ENCODE results near the gene BATF.
A peak's percentile ranks its signal among the peaks of the same experiment; 100 is the strongest.

BATF gene

DNA sequence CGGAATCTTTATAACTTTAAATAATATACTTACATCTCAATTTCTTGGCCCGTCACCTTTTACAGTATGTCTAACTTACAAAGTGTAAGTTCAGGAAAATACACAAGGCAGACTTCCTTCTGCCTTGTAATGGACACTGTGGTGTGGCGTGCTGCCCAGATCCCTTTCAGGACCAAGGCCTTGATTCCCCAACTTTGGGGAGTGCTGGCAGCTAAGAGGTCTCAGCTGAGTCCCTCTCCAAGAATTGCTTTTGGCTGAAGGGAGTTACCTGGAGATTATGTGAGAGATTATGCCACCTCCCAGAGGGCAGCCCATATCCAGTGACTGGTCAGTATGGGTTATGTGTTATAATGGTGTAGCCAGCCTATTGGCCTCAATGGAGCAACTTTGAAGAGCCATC, 21.2 kb upstream of the BATF start:
- no peak for DNase-seq

DNA sequence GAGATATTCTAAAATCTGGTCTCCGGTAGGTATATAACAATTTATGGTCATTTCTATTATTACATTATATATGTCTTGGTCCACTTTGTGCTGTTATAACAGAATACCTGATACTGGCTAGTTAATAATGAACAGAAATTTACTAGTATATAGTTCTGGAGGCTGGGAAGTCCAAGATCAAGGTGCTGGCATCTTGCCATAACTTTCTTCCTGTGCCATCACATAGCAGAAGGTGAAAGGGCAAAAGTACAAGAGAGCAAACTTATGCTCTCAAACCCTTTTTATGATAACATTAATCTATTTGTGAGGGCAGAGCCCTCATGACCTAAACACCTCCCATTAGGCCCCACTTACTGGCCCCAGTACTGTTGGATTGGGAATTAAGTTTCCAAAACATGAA, 17.9 kb upstream of the BATF start:
- no peak for DNase-seq

DNA sequence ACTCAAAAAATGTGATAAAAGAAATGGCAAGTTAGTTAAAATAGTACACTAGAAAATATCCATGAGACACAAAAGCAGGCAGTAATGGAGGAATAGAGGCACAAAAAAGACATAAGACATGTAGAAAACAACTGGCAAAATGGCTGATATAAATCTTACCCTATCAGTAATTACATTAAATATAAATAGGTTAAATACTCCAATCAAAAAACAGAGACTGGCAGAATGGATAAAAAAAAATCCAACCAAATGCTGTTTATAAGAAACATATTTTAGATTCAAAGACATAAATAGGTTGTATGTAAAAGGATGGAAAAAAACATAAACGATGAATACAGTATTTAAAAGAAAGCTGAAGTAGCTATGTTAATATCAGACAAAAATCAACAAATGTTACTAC, 15.3 kb upstream of the BATF start:
- no peak for DNase-seq

DNA sequence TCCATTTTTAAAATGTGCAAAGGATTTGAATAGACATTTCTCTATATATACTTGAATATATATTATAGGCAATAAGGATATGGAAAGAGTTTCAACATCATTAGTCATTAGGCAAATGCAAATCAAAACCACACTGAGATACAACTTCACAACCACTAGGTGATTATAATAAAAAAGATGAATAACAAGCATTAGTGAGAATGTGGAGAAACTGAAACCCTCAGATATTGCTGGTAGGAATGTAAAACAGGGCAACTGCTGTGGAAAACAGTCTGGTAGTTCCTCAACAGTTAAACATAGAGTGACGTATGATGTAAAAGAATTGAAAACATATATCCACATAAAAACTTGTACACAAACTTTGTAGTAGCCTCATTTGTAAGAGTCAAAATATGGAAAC, 11.7 kb upstream of the BATF start:
- DNase-seq = no peak

DNA sequence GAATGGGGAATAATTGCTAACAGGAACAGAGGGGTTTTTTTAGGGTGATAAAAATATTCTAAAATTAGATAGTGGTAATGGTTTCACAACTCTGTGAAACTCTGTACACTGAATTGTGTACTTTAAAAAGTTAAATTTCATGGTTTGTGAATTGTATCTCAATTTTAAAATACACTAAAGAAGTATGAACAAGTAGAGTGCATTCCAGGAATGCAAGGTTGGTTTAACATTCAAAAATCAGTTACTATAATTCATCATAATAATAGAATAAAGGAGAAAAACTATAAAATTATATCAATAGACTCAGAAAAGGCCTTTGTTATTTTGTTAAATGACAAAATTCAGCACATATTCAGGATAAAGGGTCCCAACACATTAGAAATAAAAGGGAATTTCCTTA, 11.1 kb upstream of the BATF start:
- no peak for DNase-seq

DNA sequence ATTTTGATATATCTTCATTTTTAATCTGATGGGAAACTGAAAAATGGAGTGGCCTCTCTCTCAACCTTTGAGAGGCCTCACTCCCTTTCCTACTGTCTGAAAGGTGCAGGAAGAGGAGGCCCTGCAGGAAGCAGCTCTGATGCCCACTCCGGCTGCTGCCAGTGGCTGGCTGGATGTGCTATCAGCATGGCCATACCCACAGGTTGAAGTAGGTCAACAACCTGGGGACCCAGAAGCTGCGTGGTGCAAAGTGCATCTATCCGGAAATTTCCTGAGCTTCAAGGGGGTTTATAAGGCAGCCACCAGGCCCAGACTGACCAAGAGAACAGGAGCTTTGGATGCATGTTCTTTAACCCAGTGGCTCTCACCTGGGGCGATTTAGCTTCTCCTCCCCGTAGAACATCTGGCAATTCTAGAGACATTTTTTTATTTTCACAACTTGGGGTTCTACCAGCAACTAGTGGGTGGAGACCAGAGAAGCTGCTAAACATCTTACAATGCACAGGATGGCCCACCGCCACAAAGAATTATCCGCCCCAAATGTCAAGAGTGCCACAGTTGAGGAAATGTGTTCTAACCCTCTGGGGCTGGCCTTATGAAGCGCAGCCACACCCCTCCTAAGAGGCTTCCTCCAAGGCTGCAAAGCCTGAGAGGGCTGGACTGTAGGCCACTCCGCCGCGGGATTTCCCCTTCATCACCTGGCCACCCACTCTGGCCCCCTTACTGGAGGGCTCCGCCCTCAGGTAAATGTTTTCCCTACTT, 8.2 kb upstream of the BATF start:
- no peak for DNase-seq

DNA sequence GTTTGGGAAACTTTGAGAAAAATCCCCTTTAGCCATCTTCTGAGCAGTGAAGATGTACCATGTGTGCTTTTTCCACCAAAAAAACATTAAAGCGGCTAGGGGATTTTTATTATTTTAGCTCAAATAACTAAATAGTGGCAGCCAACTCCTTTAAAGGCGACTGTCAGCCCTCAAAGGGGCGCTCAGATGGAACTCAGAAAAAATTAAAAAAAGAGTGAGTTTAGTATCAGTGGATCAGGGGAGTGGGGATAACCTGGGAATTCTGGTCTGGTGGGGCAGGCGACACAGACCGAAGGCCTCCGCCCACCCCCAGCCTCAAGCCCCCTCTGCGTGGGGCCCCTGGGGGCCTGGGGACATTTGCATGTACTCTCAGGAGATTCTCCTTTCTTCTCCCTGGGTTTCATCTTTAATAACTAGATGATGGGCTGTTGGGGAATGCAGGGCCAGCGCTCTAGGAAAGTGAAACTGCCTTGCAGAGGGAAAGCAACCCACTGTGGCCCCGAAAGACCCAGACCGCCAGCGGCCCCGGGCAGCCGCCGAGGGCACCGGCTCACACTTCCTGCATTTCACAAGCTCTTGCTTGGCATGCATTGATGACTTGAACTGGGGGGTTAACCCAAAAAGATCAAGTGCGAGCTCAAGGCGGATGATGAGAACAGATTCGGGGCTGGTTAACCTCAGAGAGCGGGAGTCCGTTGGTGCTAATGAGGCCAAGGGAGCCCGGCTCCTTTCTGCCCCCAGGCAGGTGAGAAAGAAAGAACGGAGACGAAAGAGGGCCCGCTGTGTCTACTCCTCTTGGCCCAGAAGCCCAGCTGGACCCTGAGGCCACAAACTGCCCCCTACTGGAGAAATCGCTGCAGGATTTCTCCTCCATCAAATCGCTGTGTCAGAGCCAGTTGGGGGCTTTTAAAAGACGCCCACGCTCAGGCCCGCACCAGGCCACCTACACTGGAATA, 7.3 kb upstream of the BATF start:
- DNase-seq = no peak

DNA sequence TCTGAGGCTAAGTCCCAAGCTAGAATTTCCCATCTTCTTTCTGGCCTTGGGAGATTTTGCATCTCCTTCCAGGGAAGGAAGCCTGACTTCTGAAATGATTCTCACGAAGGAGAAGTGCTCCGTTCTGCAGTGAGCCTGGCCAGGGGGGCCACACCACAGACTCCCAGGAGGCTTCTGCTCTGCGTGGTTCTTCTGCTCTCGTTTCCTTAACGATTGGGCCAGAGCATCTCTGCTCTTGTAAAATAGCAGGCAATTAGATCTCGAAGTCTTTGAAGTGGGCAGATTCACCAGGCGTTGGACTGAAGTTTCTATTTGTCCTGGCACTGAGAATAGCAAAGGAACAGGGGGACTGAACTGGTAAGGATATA, 6.7 kb upstream of the BATF start:
- no peak for DNase-seq

DNA sequence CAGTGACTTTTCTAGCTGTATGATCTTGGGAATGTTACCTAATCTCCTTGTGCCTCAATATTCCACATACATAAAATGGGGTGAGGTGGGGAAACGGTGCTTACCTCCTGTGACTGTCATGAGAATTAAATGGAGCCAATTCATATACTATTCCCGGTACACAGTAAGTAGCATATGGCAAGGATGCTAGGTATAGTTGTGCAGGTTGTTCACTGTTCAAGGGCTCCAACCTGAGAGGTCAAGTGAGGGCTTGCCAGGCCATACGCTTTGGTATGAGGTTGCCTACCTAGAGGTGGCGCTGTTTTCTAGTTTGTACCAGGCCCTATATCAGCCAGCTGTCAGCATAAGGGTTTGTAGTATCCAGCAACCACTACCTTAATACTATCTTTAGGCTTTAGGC, 3.6 kb upstream of the BATF start:
- DNase-seq = peak; percentile 55

DNA sequence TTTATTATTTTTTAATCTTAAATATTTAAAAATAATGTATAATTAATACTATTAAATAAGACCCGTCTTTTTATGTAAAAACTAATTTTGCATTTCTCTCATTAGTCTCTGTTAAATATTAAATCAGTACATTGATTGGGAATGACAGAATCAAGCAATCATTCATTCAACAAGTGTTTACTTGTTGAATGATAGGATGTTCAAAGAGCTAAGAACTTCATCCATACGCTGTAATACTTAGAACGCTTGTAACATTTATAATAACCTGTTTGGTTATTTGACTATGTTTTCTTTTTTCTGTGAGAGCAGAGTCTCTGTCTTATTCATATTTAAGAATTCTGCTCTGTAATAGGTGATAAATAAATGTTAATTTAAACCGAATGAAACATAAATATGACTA, 2.9 kb upstream of the BATF start:
- DNase-seq = no peak

DNA sequence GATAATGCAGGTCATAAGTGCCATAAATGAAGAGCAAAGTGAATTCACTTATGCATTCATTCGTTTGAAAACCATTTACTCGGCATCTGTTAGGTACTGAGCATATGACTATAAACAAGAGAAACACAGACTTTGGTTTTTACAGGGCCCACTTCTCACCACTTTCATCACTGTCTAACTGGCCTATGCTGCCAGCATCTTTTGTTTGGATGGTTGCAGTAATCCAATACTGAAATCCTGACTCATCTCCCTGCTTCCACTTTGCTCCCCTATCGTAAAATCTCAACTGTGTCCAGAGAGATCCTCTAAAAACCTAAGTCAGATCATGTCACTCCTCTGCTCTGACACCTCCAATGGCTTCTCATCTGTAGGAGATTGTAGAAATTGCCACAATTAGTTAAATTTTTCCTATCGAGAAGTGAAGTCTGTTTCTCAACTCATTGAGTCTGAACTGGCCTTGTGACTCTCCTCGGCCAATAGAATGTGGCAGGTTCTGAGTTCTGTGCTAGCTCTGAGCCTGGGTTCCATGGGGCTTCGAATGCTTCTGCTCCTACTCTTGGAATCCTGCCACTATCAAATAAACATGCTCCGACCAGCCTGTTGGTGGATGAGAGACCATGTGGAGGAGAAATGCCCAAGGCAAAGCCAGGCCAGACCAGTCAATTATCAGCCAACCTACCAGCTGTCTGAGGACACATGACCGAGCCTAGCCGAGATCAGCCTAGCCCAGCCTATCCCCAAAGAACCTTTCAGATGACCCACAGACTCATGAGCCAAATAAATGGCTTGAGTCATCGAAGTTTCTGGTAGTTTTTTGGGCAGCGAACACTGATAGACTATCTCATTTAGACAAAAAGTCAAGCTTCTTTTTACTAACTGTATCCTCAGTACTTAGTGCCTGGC, 2.2 kb upstream of the BATF start:
- DNase-seq = no peak

DNA sequence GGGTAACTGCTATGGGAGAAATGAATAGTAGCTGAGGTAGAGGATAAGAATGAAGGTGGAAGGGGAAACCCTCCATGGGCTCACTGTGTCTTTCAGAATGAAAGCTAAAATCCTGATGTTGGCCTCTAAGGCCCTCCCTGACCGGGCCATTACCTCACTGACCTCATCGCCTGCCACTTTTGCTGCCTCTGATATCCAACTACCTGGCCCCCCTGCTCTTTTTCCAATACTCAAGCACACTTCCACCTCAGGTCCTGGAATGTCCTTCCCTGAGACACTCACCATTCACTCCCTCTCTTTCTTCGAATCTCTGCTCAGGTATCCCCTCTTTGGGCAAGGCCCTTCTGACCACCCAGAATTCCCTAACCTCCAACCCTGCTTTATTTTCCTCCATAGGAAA, 1.4 kb upstream of the BATF start:
- DNase-seq = no peak

DNA sequence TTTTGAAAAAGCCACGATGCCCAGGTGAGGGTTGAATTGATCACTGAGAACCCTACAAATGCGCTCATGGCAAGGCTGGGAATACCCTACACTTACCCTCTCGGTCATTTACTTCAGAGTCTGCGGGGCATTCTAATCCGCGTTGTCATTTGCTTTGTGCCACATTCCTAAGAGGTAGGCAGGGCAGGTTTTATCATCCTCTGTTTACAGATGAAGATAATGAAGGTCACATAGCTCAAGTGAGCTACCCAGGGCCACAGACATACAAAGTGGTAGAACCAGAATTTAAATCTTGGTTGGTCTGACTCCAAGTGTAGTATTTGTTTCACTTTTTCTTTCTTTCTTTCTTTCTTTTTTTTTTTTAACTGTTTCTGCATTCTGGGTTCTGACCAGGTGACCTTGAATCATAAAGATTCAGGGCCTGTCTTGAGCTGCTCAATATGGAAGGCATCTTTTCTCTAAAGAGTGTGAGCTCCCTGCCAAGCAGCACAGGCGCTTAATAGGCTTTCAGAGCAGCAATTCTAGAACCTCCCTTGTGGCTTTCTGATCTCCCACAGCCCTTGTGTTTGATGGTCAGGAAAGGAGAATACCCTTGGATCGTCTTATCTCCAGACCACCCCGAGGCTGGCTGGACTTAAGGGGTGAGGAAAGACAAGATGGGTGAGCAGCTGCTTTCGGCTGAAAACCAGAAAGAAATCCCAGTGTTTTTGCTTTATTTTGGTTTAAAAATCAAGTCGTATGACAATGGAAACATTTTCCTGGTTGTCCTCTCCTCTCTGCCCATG, 662 bp upstream of the BATF start:
- no peak for DNase-seq

DNA sequence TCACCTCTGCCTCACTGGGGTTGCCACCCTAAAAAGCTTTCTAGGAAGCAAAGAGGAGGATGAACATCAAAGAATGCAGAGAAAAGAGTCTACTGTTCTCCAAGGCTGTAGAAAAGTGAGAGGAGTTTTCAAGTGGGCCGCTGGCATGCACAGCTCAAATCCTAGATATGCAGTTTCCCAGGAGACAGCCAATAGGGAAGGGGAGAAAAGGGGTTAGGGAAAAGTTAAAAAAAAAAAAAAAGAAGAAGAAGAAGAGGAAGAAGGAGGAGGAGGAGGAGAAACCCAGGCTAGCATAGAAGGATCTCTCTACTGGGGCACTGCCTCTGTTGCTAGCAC, 682 bp downstream of the BATF start:
- no peak for DNase-seq

DNA sequence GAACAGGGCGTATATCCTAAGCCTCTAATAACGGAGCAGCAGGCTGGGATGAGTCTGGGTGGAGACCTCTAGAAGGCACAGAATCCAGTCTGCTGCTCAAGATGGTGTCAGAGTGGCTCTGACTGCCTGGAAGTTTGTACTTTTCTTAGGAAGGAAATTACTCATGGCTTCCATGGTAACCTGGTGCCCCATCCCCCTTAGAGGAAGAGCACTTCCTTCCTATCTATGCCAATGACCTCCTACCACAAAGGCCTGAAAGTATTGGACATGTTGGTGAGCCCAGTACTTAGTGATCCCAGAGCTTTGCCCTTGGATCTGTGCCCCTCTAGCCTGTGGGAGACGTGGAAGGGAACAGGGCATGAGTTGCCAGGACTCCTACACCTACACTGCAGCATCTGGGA, 1.5 kb downstream of the BATF start:
- DNase-seq = no peak

DNA sequence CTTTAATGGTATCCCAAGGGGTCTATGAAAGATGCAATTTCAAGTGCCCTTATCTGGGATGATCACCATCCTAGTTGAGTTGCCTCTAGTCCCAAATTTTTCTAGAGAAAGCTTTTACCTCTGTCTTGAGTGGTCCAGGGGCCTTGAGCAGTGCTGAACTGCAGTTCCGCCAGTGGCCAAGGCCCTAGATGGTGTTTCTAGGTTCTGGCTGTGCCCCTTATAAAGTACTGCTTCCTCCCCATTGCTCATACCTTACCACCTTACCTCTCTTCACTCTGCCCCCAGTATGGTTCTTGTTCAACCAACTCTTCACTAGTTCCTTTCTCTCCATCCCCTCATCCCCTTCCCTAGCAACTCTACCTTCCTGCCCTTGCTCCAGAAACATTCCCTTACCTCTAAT, 3.7 kb downstream of the BATF start:
- DNase-seq = no peak

DNA sequence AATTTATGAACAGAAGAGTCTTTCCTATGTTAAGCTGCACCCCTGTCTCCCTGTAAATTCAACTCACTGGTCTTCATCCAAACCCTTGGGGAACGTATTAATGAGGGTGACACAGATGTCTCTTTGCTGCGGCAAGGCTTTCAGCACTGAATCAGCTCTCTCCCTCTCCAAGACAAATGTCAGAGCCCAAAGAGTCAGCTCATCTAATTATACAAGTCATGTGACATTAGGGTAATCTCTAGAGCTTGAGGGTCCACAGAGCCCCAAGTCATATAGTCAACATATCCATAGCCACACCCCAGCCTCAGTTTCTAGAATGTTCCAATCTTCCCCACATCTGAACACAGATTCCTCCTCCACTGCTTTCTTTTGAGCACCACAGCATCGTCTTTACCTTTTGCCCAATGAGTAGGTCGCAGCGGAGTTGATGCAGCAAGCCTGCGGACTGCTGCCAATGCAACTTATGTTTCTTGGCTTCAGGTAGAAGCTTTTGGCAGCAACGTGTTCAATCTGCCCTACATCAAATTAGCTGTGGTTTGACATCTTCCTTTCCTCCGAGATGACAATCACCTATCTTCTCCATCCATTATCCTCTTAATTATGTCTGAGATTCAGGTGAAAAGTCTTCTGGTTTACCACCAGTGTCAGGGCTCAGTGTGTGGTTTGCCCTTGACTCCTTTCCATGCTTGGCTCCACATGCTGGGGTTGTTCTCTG, 5.3 kb downstream of the BATF start:
- no peak for DNase-seq

DNA sequence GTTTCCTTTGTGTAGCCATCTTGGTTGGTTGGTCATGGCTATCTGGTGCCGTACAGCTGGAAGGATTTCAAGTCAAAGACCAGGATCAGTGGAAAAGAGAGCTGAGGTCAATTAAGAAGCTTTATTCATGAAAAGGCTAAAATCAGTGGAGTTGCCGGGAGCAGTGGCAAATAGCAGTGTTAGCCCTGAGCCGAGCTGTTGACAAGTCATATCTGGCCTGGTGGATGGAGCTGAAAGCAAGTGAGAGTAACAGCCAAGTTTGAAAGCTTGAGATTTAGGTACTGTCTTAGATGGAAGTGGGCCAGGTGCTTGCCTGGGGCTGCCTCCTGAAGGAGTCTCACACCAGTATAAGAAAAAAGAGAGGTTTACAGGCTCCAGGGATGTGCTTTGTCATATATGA, 9.0 kb downstream of the BATF start:
- no peak for DNase-seq

DNA sequence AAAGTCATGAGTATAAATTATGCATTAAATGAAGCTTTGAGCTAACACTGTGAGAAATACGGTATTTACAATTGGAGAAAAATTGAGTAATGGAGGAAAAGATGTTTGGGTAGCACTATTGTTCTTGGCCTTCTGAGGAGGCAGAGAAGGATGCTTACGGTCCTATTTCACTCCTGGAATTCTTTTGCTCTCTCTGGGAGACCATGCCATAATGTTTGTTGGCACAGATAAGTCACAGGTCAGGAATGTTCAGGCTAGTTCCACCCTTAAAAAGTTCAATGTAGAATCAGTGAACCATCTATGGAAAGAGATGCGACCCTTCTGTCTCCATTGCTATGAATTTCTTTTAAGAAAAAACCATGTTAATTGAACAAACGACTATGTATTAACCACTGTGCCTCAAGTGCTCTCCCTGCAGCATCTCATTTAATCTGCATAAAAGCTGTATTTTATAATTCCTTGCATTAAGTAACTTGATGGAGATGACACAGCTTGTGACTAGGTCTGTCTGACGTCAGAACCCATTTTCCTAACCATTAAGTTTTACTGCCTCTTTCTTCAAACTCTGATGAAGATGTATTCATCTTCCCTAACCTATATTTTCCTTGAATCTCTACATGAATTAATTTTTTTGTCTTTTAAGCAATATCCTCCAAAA, 9.5 kb downstream of the BATF start:
- no peak for DNase-seq

DNA sequence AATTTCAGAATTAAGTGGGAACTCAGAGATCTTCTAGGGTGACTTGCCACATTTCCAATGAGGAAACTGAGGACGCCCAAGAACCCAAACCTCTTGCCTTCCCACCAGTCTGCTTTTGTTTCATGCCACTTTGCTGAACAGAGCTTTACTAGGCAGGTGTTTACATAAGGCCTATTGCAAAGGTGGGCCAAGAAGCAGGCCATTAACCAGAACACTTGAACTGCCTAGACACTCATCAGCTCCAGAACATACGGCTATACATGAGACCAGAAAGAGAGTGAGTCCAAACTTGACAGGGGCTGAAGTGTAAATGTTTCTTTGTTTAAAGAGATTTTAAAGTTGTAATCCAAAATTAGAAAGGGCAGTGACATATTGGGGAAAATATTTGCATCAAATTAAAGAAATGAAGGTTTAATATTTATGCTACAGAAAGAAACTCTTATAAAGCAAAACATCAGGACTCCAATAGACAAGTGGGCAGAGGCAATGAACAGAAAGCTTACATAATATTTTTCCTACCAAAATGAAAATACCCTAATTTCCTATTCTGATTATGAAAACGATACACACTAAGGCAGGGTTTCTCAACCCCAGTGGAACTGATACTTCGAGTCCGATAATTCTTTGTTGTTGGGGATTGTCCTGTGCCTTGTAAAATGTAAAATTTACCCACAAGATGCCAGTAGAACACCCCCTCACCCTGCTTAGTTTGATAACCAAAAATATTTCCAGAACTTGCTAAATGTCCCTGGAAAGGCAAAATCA, 11.7 kb downstream of the BATF start:
- DNase-seq = no peak
